Endothelial cell (in vitro differentiated cells): ENCODE results near the gene PALD1. TPM values are rescaled to one million over a fixed set of nuclear protein-coding genes. Genes with fewer than 3 reads are reported as not detected.

ENCODE experiments used
- DNase-seq: peaks from one replicate; pipeline ENCODE4 v3.0.0; 2021; ENCODE audit warnings: low spot score
- H3K27ac Mint-ChIP-seq: one replicate; pipeline ENCODE4 v1.8.0; 2021; ENCODE audit warnings: mixed read lengths, inconsistent platforms; ENCODE audit not compliant: unreplicated experiment
- H3K27me3 Mint-ChIP-seq: one replicate; pipeline ENCODE4 v1.8.0; 2021; ENCODE audit warnings: mild to moderate bottlenecking, moderate library complexity, mixed read lengths, inconsistent platforms; ENCODE audit not compliant: unreplicated experiment
- H3K36me3 Mint-ChIP-seq: one replicate; pipeline ENCODE4 v1.8.0; 2021; ENCODE audit warnings: mild to moderate bottlenecking, low read depth, mixed read lengths, inconsistent platforms; ENCODE audit not compliant: unreplicated experiment
- H3K4me1 Mint-ChIP-seq: one replicate; pipeline ENCODE4 v1.8.0; 2021; ENCODE audit warnings: mild to moderate bottlenecking, mixed read lengths, inconsistent platforms; ENCODE audit not compliant: unreplicated experiment
- H3K4me3 Mint-ChIP-seq: one replicate; pipeline ENCODE4 v1.8.0; 2021; ENCODE audit warnings: mild to moderate bottlenecking, mixed read lengths, inconsistent platforms; ENCODE audit not compliant: unreplicated experiment
- H3K9me3 Mint-ChIP-seq: one replicate; pipeline ENCODE4 v1.8.0; 2021; ENCODE audit warnings: mixed read lengths, inconsistent platforms; ENCODE audit not compliant: unreplicated experiment
- total RNA-seq: library from RNA; stranded (reverse); fragmentation: NEBNext Ultra II Directional; extraction: Animal tissue kit (Norgen Biotek cat#: 25700); gene quantifications from one replicate; pipeline ENCODE4 v1.2.1, GENCODE V29; 2021; ENCODE audit not compliant: unreplicated experiment
- TF ChIP-seq, protein P1 (sequence below): fragments of 200-600 bp; sonication (generic); IDR thresholded peaks from one replicate; pipeline ENCODE4 v1.5.0; 2021; ENCODE audit warnings: antibody characterized with exemption; ENCODE audit not compliant: unreplicated experiment

PALD1 gene
- total RNA-seq, 1 donor from 2014 or later, result 166 TPM

GRCh38 chr10:70441161-70441894, 37.2 kb upstream of the PALD1 start, which contains the start of gene NODAL:
TSS of gene NODAL (minus strand) at chr10:70441681. CDS start at chr10:70441667, 14 bp downstream.
- H3K27me3 Mint-ChIP-seq, result peaks cover 23% of the 10 kb centered on the region
- TF ChIP-seq, protein P1, sequence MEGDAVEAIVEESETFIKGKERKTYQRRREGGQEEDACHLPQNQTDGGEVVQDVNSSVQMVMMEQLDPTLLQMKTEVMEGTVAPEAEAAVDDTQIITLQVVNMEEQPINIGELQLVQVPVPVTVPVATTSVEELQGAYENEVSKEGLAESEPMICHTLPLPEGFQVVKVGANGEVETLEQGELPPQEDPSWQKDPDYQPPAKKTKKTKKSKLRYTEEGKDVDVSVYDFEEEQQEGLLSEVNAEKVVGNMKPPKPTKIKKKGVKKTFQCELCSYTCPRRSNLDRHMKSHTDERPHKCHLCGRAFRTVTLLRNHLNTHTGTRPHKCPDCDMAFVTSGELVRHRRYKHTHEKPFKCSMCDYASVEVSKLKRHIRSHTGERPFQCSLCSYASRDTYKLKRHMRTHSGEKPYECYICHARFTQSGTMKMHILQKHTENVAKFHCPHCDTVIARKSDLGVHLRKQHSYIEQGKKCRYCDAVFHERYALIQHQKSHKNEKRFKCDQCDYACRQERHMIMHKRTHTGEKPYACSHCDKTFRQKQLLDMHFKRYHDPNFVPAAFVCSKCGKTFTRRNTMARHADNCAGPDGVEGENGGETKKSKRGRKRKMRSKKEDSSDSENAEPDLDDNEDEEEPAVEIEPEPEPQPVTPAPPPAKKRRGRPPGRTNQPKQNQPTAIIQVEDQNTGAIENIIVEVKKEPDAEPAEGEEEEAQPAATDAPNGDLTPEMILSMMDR, result no peak
- peak within 1 kb of the TSS; percentile 86 for H3K4me3 Mint-ChIP-seq
- H3K9me3 Mint-ChIP-seq, result no peaks in the 10 kb centered on the region
- H3K36me3 Mint-ChIP-seq, result no peaks in the 10 kb centered on the region
- no peak within 1 kb of the TSS for H3K27ac Mint-ChIP-seq
- H3K4me1 Mint-ChIP-seq, result peaks cover 12% of the 10 kb centered on the region
- DNase-seq, result no peak

DNA sequence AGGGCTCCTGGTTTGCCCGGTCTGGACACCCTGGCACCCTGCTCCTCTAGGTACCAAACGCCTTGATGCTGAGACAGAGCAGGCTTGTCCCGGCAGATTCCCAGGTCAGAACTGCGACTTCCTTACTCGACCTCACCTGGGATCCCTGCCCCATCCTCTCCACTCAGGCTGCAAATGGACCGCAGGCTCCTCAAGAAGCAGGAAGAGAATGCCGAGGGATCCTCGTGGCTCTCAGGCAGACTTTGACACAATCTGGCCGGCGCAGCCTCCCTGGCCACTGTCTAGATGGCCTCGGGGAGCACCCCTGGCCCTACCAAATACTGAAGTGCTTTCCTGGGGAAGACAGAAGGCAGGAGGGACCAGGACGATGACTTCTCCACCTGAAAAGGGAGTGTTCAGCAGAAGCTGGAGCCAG, 36.7 kb upstream of the PALD1 start:
- Mint-ChIP-seq H3K4me3 (no peak overlapping the region), H3K4me1 (peaks cover 12% of the 10 kb centered on the region), H3K27ac (no peak overlapping the region), H3K36me3 (no peaks in the 10 kb centered on the region), H3K27me3 (peaks cover 18% of the 10 kb centered on the region), H3K9me3 (no peaks in the 10 kb centered on the region)
- TF ChIP-seq, protein P1, result no peak
- DNase-seq, result no peak

GRCh38 chr10:70442332-70442988, 36.1 kb upstream of the PALD1 start:
- Mint-ChIP-seq H3K27ac (no peak overlapping the region), H3K27me3 (peaks cover 18% of the 10 kb centered on the region), H3K36me3 (no peaks in the 10 kb centered on the region), H3K4me1 (peaks cover 12% of the 10 kb centered on the region), H3K4me3 (no peak overlapping the region), H3K9me3 (no peaks in the 10 kb centered on the region)
- no peak for DNase-seq
- TF ChIP-seq, protein P1, result no peak

GRCh38 chr10:70444744-70445143, 33.8 kb upstream of the PALD1 start:
- no peak for DNase-seq
- Mint-ChIP-seq H3K27me3 (peaks cover 16% of the 10 kb centered on the region), H3K27ac (no peak overlapping the region), H3K36me3 (no peaks in the 10 kb centered on the region), H3K4me3 (no peak overlapping the region), H3K4me1 (peaks cover 12% of the 10 kb centered on the region), H3K9me3 (no peaks in the 10 kb centered on the region)
- TF ChIP-seq, protein P1, result no peak
